SU-DHL-6 (cell line): ENCODE data around the gene GPSM1.

Experiments
- H2AFZ ChIP-seq: fragments of 200-600 bp; sonication (generic); 2 replicates; pipeline ENCODE4 v1.6.1; 2014; ENCODE audit warnings: low read depth, mild to moderate bottlenecking, moderate library complexity, mixed read lengths, antibody characterized with exemption, low read length; ENCODE audit not compliant: severe bottlenecking
- H3F3A ChIP-seq: fragments of 200-600 bp; shearing (Covaris generic); 2 replicates; pipeline ENCODE4 v1.6.0; 2016; ENCODE audit warnings: antibody characterized with exemption, mild to moderate bottlenecking; ENCODE audit not compliant: insufficient read depth
- H3K27ac ChIP-seq: fragments of 200-600 bp; sonication (generic); 2 replicates; pipeline ENCODE4 v1.5.1; 2016; ENCODE audit warnings: low read depth, mild to moderate bottlenecking, low read length, moderate library complexity, mixed read lengths
- H3K27me3 ChIP-seq: fragments of 200-600 bp; sonication (generic), shearing (Covaris generic); 2 replicates; pipeline ENCODE4 v1.6.0; 2014; ENCODE audit warnings: mild to moderate bottlenecking, low read length
- H3K36me3 ChIP-seq: fragments of 200-600 bp; sonication (generic); 2 replicates; pipeline ENCODE4 v1.6.1; 2014; ENCODE audit warnings: mild to moderate bottlenecking, low read length, mixed read lengths
- H3K4me2 ChIP-seq: fragments of 300-600, 200-600 bp; shearing (Covaris generic), sonication (generic); 2 replicates; pipeline ENCODE4 v1.6.0; 2014; ENCODE audit warnings: low read length, low read depth, mild to moderate bottlenecking; ENCODE audit not compliant: poor library complexity, severe bottlenecking
- H3K4me3 ChIP-seq: fragments of 200-600 bp; sonication (generic); 2 replicates; pipeline ENCODE4 v1.5.1; 2014; ENCODE audit warnings: antibody characterized with exemption, low read length, mild to moderate bottlenecking, mixed read lengths; ENCODE audit not compliant: insufficient read depth, poor library complexity, severe bottlenecking
- H3K79me2 ChIP-seq: fragments of 200-600 bp; sonication (generic); 2 replicates; pipeline ENCODE4 v1.6.1; 2014; ENCODE audit warnings: mild to moderate bottlenecking, low read length, moderate library complexity; ENCODE audit not compliant: insufficient read depth
- H3K9ac ChIP-seq: fragments of 200-600 bp; sonication (generic); 2 replicates; pipeline ENCODE4 v1.7.0; 2014; ENCODE audit warnings: mild to moderate bottlenecking, low read length
- H3K9me2 ChIP-seq: fragments of 200-600 bp; sonication (generic); replicated peaks from 2 replicates; pipeline ENCODE4 v1.6.1; 2014; ENCODE audit warnings: low read length; ENCODE audit not compliant: insufficient read depth
- H3K9me3 ChIP-seq: fragments of 200-600 bp; sonication (generic); 2 replicates; pipeline ENCODE4 v1.6.1; 2014; ENCODE audit warnings: low read length, mixed read lengths; ENCODE audit not compliant: insufficient read depth
- H4K20me1 ChIP-seq: fragments of 200-600 bp; sonication (generic); 2 replicates; pipeline ENCODE4 v1.6.1; 2014; ENCODE audit warnings: low read depth, mild to moderate bottlenecking, antibody characterized with exemption, low read length, moderate library complexity, mixed read lengths
- CTCF ChIP-seq: fragments of 200-600 bp; sonication (generic); IDR thresholded peaks from one replicate; pipeline ENCODE4 v1.5.1; 2017; ENCODE audit warnings: antibody characterized with exemption, mild to moderate bottlenecking, low read length, moderate library complexity; ENCODE audit not compliant: insufficient read depth, poor library complexity, severe bottlenecking
- EZH2phosphoT487 ChIP-seq: fragments of 200-600 bp; sonication (generic), shearing (Covaris generic); conservative IDR thresholded peaks from 2 replicates; pipeline ENCODE4 v1.6.1; 2018; ENCODE audit warnings: mild to moderate bottlenecking, antibody characterized with exemption, low read length, moderate library complexity, mixed read lengths

The GPSM1 gene

GRCh38 chr9:136322756-136323330 is 4.5 kb upstream of the GPSM1 start:
- Histone ChIP-seq H3K4me2 (no peak overlapping the region), H3K4me3 (no peak overlapping the region), H3K9me2 (no peaks in the 10 kb centered on the region), H3K9ac (no peak overlapping the region), H3K9me3 (no peaks in the 10 kb centered on the region), H2AFZ (no peak overlapping the region), H3K79me2 (no peaks in the 10 kb centered on the region), H3K36me3 (no peaks in the 10 kb centered on the region), H3K27ac (no peak overlapping the region), H4K20me1 (no peaks in the 10 kb centered on the region), H3F3A (no peaks in the 10 kb centered on the region), H3K27me3 (no peaks in the 10 kb centered on the region)
- no peak for TF ChIP-seq EZH2phosphoT487

GRCh38 chr9:136323371-136323789 is 4.0 kb upstream of the GPSM1 start:
- no peaks in the 10 kb centered on the region for H3K9me3 ChIP-seq
- no peak overlapping the region for H3K27ac ChIP-seq
- no peaks in the 10 kb centered on the region for H3K79me2 ChIP-seq
- no peak overlapping the region for H3K4me2 ChIP-seq
- H3K4me3 ChIP-seq: no peak overlapping the region
- TF ChIP-seq CTCF (no peak), EZH2phosphoT487 (no peak)
- no peaks in the 10 kb centered on the region for H3K9me2 ChIP-seq
- no peak overlapping the region for H2AFZ ChIP-seq
- H3K36me3 ChIP-seq: no peaks in the 10 kb centered on the region
- no peak overlapping the region for H3K9ac ChIP-seq
- no peaks in the 10 kb centered on the region for H3K27me3 ChIP-seq
- no peaks in the 10 kb centered on the region for H4K20me1 ChIP-seq
- no peaks in the 10 kb centered on the region for H3F3A ChIP-seq

- Histone ChIP-seq H3K9me2 (no peaks in the 10 kb centered on the region), H3K27ac (no peak overlapping the region), H4K20me1 (no peaks in the 10 kb centered on the region), H3K36me3 (no peaks in the 10 kb centered on the region), H2AFZ (no peak overlapping the region), H3K4me2 (no peak overlapping the region), H3K4me3 (no peak overlapping the region), H3F3A (no peaks in the 10 kb centered on the region), H3K79me2 (no peaks in the 10 kb centered on the region), H3K27me3 (no peaks in the 10 kb centered on the region), H3K9me3 (no peaks in the 10 kb centered on the region), H3K9ac (no peak overlapping the region)
- TF ChIP-seq EZH2phosphoT487: no peak
- no peak for TF ChIP-seq CTCF
Observed at GRCh38 chr9:136324501-136325300, 2.6 kb upstream of the GPSM1 start.

DNA sequence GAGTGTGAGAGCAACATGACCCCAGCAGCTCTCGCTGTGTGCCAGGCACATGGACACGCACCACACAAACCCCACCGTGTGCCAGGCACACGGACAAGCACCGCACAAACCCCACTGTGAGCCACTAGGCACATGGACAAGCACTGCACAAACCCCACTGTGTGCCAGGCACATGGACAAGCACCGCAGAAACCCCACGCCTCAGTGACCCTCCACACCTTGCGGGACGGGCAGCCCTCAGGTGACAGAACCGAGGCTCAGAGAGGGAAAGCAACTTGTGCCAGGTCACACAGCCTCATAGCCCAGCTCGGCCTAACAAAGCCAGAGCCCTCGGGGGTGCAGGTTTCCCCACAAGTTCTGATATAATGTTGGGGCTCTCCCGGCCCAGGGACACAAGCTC is 2.0 kb upstream of the GPSM1 start:
- Histone ChIP-seq H3K79me2 (no peaks in the 10 kb centered on the region), H3K27ac (no peak overlapping the region), H3K9me2 (no peaks in the 10 kb centered on the region), H3K4me3 (no peak overlapping the region), H4K20me1 (no peaks in the 10 kb centered on the region), H3K4me2 (no peak overlapping the region), H3K9ac (no peak overlapping the region), H2AFZ (no peak overlapping the region), H3F3A (no peaks in the 10 kb centered on the region), H3K36me3 (no peaks in the 10 kb centered on the region), H3K27me3 (no peaks in the 10 kb centered on the region), H3K9me3 (no peaks in the 10 kb centered on the region)
- TF ChIP-seq EZH2phosphoT487 (no peak), CTCF (no peak)
